ENCODE results near the gene ACOX1.

ACOX1 gene

GRCh38 chr17:75926456-75926855, 52.5 kb downstream of the ACOX1 start:
- DNase-seq, result no peak

DNA sequence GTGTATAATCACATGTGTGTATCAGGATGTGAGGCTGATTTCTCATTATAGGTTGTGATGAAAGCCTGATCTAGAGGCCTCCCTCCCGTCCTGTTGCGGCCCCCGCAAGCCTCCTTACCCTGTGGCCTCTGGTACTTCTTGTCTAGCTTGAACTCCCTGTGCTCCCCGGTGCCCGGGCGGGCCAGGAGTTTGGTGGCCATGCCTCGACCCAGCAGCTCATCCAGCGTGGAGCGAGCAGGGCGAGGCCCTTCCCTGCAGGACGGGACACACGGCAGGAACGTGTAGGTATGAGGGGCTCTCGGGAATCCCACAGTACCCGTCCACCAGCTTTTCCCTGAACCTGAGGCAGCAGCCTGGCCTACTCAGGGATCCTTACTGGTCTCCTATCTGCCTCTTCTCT, 53.1 kb downstream of the ACOX1 start:
- DNase-seq, result no peak

DNA sequence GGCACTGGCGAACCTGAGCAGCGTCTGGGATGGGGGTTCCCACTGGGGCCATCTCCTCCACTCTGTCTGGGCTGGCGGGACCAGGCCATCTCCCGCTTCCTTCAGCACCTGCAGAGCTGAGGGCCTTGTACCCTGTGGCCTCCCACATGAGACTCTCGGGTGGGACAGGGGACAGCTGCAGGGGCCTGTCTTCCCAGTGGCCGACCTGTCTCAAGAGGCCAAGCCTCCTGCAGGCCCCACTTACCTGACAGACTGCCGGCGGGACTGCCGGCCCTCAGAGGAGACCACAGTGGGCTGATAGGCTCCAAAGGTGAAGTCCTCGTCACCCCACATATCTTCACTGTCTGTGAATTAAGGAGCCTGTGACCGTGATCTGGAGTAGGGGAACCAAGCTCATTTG, 53.9 kb downstream of the ACOX1 start:
- DNase-seq, result no peak

DNA sequence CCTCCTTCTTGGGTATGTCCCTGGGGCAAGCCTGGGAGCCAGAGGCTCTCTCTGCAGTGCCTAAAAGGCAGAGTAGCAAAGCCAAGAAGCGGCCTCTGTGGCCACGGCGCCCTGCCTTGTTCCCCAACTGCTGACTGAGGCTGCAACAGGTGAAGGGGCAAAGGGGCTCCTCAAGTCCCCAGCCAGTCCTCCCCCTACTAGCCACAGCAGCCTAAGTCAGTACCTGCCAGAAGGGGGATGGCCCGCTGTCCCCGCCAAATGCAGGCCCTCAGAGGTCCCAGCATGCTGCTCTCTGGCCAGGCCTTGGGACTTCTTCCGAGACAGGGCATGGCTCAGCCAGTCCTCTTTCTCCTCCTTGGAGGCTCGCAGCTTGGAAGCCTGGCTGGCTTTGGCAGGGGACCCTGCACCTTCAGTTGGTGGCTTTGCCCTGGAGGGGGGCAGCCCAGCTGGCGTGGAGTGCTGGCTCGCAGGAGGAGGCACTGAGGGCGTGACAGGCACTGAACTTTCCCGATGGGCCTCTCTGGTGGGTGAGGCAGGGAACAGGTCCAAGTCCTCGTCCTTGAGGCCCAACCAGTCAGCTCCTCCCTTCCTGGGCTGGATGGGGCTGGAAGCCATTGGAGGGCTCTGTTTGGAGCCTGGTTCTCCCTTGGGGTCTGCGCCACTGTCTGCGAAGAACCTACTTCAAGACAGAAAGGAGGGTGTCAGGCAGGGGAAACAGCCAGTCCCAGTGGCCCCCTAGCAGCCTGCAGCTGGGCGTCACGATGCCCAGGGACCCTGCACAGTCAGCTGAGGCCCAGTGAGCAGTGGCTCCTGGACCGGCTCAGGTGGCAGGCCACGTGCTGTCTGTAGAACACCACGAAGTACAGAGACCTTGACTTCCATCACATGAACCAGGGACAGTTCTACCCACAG, 55.7 kb downstream of the ACOX1 start:
- DNase-seq, result no peak

- no peak for DNase-seq
These were observed 56.6 kb downstream of the ACOX1 start for GRCh38 chr17:75922173-75922961.

DNA sequence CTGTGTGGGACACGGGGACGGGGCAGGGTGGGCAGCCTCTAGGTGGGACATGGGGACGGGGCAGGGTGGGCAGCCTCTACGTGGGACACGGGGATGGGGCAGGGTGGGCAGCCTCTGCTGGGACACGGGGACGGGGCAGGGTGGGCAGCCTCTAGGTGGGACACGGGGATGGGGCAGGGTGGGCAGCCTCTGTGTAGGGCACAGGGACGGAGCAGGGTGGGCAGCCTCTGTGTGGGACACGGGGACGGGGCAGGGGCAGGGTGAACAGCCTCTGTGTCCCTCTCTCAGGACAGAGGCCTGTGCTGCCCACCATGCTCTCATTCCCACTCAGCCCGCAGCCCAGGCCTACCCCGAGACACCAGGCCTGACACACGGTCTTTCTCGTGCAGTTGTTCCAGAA, 57.4 kb downstream of the ACOX1 start:
- no peak for DNase-seq

GRCh38 chr17:75920045-75920560, 58.9 kb downstream of the ACOX1 start:
- DNase-seq, result no peak

GRCh38 chr17:75919611-75920010, 59.4 kb downstream of the ACOX1 start:
- no peak for DNase-seq

DNA sequence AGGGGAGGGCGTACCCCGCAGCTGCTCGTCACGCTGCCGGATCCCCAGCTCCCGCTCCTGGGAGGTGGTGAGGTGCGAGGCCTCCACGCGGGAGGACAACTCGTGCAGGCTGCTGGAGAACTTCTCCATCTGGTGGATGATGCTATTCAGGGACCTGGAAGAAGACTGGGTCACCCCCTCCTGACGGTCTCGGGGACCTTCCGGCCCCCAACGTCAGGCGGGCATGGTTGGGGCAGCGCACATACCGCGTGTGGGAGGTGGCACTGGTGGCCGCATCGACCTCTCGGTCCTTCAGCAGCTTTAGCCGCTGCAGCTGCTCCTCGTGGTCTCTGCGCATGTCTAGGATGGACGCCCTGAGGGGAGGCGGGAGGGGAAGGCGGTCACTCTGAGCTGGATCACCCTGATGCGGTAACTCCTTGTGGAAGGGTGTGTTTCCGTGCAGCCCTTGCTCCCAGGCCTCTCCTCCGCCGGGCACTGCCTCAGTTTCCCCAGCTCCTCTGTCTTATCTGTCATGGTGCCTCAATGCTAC, 61.0 kb downstream of the ACOX1 start:
- DNase-seq, result no peak

- no peak for DNase-seq
These were observed 61.6 kb downstream of the ACOX1 start for GRCh38 chr17:75917141-75917916.

DNA sequence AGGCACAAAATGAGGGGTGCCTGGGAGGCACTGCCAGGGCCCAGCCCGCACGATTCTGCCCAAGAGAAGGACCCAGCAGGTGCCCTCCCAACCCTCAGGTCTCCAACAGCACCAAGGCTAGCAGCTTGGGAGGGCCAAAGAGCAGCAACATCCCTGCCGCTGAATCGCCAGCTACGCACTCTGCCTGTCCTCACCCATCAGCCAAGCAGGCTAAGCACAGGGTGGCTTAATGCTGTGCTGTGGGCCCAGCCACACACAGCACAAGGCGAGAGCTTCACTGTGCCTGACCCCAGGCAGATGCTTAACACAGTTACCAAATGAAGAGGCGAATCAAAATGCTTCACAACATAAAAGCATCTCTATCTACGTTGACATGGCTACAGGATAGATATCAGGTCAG, 63.7 kb downstream of the ACOX1 start:
- no peak for DNase-seq

DNA sequence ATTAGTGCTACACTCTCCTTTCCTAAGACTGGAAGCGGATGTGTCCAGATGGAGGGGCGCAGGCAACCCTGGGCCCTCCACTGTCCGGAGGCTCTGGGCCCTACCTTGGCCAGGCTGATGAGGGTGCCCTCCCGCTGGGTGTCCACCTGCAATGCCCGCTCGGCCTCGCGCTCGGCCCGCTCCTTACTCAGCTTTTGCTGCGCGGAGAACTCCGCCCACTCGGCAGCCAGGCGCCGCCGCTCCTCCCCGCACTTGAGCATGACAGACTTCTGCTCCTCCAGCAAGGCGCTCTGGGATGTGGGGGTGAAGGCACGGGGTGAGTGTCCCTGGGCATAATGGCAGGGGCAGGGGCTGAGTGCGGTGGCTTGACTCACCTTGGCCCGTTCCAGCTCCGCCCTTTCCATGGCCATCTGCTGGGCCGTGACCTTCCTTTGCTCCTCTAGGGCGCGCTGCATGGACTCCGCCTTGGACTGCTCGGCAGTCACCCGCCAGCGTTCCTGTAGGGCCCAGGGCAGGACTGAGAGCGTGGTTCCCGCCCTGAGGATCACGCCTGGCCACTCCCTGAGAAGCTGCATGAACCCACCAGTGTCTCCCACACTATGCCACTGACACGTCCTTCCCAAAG, 64.2 kb downstream of the ACOX1 start:
- DNase-seq, result no peak

DNA sequence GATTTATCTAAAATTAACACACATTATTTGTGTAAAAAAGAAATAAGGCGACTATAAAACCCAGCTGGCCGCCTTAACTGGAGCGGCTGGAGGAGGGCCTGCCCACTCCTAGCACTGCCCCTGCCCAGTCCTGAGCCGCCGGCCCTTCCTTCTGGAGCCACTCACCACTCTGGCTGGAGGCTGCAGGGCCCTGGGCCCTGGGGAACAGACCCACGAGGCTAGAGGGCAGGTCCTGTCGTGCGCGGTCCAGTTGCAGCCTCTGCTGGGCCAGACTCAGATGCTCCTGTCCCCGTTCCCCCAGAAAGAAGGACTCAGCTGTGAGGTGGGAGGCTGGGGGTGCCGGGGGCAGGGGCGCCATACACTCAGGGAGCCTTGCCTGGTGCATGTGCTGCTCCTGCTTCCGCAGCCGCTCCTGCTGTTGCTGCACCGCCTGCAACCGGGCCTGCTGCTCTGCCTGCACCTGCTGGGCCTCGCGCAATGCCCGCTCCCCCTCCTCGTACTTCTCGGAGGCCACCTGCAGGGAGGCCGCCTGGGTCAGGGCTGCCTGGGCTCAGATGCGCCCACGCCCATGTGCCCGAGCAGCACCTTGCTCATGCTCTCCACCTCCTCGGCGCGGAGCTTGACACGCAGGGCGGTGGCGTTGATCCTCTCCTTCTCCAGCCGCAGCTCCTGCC, 65.3 kb downstream of the ACOX1 start:
- no peak for DNase-seq

GRCh38 chr17:75910699-75911098, 68.3 kb downstream of the ACOX1 start:
- DNase-seq, result no peak

- no peak for DNase-seq
These were observed 69.1 kb downstream of the ACOX1 start for GRCh38 chr17:75909812-75910274.

DNA sequence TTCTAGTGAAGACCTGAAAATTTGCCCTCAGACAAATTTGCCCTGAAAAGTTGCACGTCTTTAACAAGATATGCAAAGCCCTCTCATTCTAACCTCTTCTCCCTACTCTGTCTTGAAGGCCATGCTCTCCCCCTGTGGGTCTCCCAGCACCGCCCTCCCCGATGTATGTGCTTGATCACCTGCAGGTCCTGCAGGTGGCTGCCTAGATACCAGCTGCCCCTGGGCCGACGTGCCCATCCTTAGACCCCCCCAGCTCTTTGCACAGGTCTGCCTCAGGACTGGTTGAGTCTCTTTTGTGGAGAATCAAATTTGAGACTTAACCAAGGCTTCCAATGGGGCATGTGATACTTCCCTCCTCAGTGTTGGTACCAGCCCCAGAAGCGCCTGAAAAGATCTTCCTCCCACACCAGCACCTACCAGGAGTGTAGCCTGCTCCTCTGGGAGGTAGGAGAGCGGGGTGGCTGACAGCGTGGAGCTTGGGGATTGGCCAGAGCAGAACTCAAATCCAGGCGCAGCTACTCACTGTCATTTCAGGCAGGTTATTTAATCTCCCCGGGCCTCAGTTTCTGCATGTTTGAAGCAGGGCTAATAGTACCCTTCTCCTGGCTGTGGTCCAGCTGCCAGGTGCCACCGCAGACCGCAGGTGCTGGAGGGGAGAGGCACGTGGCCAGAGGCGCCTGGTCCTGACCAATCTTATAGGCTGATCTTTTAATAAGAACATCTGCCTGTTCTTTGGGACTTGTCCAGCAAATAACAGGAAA, 69.7 kb downstream of the ACOX1 start:
- DNase-seq, result no peak

- no peak for DNase-seq
These were observed 70.8 kb downstream of the ACOX1 start for GRCh38 chr17:75908201-75908600.

- DNase-seq, result no peak
These were observed 72.7 kb downstream of the ACOX1 start for GRCh38 chr17:75906143-75906884.

DNA sequence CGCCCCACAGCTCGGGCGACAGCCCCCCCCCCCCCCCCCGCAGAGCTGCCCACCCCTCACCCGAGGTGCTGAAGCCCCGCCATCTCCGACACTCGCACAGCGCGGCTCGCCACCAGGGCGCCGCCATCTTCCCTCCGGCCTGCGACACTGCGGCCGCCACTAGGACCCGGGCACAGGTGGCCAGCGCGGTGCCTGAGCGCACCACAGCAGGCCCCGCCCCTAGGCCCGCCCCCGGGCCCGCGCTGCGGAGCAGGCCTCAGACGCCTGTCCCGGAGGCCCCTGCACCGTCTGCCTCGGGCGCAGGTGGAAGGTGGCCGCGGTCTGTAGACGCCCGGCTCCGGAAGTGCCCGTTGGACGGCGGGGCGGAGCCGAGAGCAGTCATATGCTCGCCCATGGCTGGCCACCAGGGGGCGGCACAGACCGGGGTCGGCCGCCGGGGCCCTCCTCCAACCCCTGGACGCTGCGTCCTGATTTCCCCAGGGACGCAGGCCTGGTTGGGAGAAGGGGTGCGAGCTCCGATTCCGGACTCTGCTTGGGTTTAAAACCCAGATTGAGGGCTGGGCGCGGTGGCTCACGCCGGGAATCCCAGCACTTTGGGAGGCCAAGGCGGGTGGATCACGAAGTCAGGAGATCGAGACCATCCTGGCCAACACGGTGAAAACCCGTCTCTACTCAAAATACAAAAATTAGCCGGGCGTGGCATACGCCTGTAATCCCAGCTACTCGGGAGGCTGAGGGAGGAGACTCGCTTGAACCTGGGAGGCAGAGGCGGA, 74.0 kb downstream of the ACOX1 start, which contains the start of gene MRPL38:
MRPL38 (minus strand) TSS at position 136 of the 773 bp plus-strand sequence; CDS start at position 127, 9 bp downstream.
- DNase-seq, result peak; percentile 95

All from stimulated activated CD4-positive, alpha-beta T cell treated with anti-CD3 and anti-CD28 coated beads, Interleukin-4, amount 100 ng/mL, for 24 hours (primary cell).